Measurements from ENCODE around the gene SULT1A2.

- TF ChIP-seq POLR2A (IDR thresholded peaks at IDR 0.05; ENCODE audit: low read length) (no peak), GATA1 (IDR thresholded peaks at IDR 0.05; ENCODE audit: low read depth, low read length) (no peak)
These were observed 7.8 kb downstream of the SULT1A2 start for GRCh38 chr16:28589069-28589468.
